Measurements from ENCODE around the gene DENND4C.
A peak's percentile ranks its signal among the peaks of the same experiment; 100 is the strongest.

DENND4C gene

DNA sequence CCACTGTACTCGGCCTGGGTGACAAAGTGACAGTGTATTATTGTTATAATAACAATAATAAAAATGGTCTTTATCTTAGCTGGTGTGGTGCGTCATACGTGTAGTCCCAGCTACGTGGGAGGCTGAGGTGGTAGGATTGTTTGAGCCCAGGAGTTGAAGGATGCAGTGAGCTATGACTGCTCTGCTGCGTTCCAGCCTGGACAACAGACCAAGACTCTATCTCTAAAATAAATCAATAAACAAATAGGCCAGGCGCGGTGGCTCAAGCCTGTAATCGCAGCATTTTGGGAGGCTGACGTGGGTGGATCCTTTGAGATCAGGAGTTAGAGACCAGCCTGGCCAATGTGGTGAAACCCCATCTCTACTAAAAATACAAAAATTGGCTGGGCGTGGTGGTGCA lies 9.2 kb upstream of the DENND4C start:
- no peak for DNase-seq (ENCODE audit: low spot score)
- TF ChIP-seq CTCF (IDR thresholded peaks at IDR 0.05; ENCODE audit: extremely low read depth, insufficient read depth, missing control alignments): no peak
- in situ Hi-C loops (cut with MboI; ENCODE audit: low pct_unique_long_range_greater_than_20kb, low sequenced_read_pairs, unreplicated experiment): no loop called here

DNA sequence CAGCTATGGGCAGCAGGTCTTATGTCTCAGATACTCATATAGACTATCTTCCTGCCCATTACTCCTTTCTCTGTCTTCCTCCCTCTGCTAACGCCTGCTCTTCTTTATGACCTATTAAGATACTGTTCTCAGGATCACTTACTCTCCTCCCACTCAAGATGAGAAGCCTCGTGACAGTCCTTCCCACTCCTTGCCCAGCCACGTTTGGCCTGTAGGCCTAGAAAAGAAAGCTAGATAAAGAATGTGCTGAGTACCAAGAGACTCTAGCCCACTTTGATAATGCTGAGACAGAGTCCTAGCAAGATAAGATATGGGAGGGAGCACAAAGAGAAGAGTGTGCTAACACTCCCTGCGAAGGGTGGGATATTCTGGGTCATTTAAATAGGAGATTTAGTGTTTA lies 6.8 kb upstream of the DENND4C start:
- in situ Hi-C loops (cut with MboI; ENCODE audit: low pct_unique_long_range_greater_than_20kb, low sequenced_read_pairs, unreplicated experiment): no loop called here
- TF ChIP-seq CTCF (IDR thresholded peaks at IDR 0.05; ENCODE audit: extremely low read depth, insufficient read depth, missing control alignments): no peak
- no peak for DNase-seq (ENCODE audit: low spot score)

DNA sequence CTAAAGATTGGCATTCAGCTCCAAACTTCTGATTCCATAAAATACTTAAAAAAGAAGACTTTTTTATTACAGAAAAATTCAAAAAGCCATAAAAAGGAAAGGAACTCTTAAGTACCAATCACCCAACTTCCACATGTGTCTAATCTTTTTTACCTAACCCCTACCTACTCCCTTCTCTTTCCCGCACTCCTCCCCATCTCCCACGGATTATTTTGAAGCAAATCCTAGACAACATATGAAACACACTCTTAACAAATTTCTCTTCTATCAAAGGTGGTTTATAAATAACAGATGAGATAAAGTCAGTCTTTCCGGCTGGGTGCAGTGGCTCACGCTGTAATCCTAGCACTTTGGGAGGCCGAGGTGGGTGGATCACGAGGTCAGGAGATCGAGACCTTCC lies 5.9 kb upstream of the DENND4C start:
- DNase-seq (ENCODE audit: low spot score): no peak
- in situ Hi-C loops (cut with MboI; ENCODE audit: low pct_unique_long_range_greater_than_20kb, low sequenced_read_pairs, unreplicated experiment): no loop called here
- no peak for TF ChIP-seq CTCF (IDR thresholded peaks at IDR 0.05; ENCODE audit: extremely low read depth, insufficient read depth, missing control alignments)

DNA sequence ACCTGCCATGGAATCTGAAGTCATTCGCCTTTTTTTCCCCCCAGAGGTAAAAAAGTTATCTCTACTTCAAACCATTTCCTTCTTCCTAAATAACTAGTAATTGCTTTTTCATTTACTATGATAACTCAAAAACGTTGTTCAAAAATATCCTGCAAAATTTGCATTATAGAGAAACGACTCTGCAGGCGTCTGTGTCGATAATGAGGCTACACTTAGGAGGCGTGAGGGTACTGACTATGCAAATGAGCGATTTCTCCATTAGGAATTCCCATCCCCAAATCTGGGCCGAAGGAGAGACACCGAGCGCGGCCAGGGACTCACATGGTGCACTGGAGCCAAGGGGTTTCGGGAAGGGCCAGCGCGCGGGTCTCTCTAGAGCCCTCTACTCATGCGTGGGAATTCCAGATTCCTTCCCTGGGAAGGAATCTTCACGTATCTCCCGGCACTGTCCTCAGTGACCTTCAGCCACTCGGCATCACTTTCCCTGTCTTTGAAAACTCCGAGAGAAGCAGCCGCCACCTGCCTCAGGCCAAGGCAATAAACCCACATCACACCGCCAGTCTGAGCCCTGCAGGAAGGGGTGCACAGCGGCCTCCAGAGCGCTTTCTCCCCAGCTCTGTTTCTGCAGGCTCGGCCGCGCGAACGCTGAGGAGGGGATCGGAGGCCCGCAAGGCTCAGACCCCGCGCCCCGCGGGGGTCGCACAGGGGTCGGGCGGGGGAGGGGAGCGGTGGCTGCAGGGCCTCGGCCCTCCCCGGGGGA lies 718 bp upstream of the DENND4C start:
- peak; percentile 1 for TF ChIP-seq CTCF (IDR thresholded peaks at IDR 0.05; ENCODE audit: extremely low read depth, insufficient read depth, missing control alignments)
- in situ Hi-C loops (cut with MboI; ENCODE audit: low pct_unique_long_range_greater_than_20kb, low sequenced_read_pairs, unreplicated experiment): no loop called here
- DNase-seq (ENCODE audit: low spot score): peak; percentile 83

GRCh38 chr9:19231126-19231903 lies 822 bp downstream of the DENND4C start:
- TF ChIP-seq CTCF (IDR thresholded peaks at IDR 0.05; ENCODE audit: extremely low read depth, insufficient read depth, missing control alignments): no peak
- DNase-seq (ENCODE audit: low spot score): peak; percentile 38
- in situ Hi-C loops (cut with MboI; ENCODE audit: low pct_unique_long_range_greater_than_20kb, low sequenced_read_pairs, unreplicated experiment): no loop called here

GRCh38 chr9:19231904-19232822 lies 1.7 kb downstream of the DENND4C start:
- TF ChIP-seq CTCF (IDR thresholded peaks at IDR 0.05; ENCODE audit: extremely low read depth, insufficient read depth, missing control alignments): no peak
- DNase-seq (ENCODE audit: low spot score): no peak
- in situ Hi-C loops (cut with MboI; ENCODE audit: low pct_unique_long_range_greater_than_20kb, low sequenced_read_pairs, unreplicated experiment): no loop called here
